GM12865 (cell line): Measurements from ENCODE around the gene ATXN7.

Experiments used
- DNase-seq: peaks from one replicate; pipeline ENCODE4 v3.0.0; 2010; ENCODE audit warnings: low read depth
- H3K4me3 ChIP-seq: 2 replicates; pipeline ENCODE4 v1.5.1; 2011; ENCODE audit warnings: mild to moderate bottlenecking, low read depth, low read length, control low read depth
- TF ChIP-seq, protein P1 (sequence below): IDR thresholded peaks from 2 replicates; pipeline ENCODE4 v1.5.1; 2011; ENCODE audit warnings: low read length, control low read depth, low read depth, inconsistent platforms; ENCODE audit not compliant: insufficient read depth; ENCODE audit errors: missing control alignments

The ATXN7 gene

GRCh38 chr3:63973406-63973805, 109.7 kb downstream of the ATXN7 start:
- TF ChIP-seq, protein P1, sequence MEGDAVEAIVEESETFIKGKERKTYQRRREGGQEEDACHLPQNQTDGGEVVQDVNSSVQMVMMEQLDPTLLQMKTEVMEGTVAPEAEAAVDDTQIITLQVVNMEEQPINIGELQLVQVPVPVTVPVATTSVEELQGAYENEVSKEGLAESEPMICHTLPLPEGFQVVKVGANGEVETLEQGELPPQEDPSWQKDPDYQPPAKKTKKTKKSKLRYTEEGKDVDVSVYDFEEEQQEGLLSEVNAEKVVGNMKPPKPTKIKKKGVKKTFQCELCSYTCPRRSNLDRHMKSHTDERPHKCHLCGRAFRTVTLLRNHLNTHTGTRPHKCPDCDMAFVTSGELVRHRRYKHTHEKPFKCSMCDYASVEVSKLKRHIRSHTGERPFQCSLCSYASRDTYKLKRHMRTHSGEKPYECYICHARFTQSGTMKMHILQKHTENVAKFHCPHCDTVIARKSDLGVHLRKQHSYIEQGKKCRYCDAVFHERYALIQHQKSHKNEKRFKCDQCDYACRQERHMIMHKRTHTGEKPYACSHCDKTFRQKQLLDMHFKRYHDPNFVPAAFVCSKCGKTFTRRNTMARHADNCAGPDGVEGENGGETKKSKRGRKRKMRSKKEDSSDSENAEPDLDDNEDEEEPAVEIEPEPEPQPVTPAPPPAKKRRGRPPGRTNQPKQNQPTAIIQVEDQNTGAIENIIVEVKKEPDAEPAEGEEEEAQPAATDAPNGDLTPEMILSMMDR: no peak
- no peak for DNase-seq
- H3K4me3 ChIP-seq: no peak overlapping the region

DNA sequence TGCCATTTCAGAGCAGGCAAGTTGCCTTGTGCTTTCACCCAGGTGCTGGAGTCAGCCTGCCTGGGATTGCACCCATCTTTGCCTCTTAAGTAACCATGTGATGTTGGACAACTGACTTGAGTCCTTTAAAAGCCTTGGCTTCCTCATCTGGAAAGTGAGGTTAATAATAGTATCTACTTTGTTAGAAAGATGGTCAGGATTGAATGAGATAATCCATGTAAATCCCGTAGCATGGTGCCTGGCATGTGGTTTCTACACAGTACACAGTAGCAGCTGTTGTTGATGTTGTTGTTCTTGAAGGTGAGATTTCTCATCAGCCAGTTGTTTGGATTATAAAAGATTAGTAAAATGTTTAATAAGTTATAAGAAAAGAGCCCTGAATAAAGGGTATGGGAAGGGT, 110.8 kb downstream of the ATXN7 start:
- TF ChIP-seq, protein P1: no peak
- no peak overlapping the region for H3K4me3 ChIP-seq
- no peak for DNase-seq

- H3K4me3 ChIP-seq: no peak overlapping the region
- DNase-seq: no peak
- TF ChIP-seq, protein P1: no peak
Observed at GRCh38 chr3:63975723-63976122, 112.1 kb downstream of the ATXN7 start.

GRCh38 chr3:63976161-63976871, 112.6 kb downstream of the ATXN7 start:
- H3K4me3 ChIP-seq: no peak overlapping the region
- TF ChIP-seq, protein P1: no peak
- no peak for DNase-seq

DNA sequence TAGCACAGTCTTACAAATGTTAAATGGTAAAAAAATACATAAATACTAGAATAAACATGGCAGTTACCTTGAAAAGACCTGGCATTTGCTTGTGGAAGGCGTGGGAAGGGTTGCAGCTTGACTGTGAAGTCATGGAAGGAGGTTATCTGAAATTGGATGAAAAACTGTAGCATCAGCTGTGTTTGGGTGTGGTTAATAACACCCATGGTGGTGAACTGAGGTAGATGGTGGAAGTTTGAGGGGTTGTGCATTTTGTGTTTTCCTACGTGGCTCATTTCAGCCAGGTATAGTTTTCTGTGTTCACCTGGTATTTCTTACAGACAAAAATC, 113.2 kb downstream of the ATXN7 start:
- DNase-seq: no peak
- no peak overlapping the region for H3K4me3 ChIP-seq
- TF ChIP-seq, protein P1: no peak

- H3K4me3 ChIP-seq: no peak overlapping the region
- TF ChIP-seq, protein P1: no peak
- no peak for DNase-seq
Observed at GRCh38 chr3:63977893-63978292, 114.2 kb downstream of the ATXN7 start.
